NCI-H1417 (cell line): Measurements from ENCODE around the gene HYCC2.
"Not testable (repeated sequence)": the region's sequence is repeated elsewhere in the genome, so short reads cannot be mapped to it uniquely, and the experiment has no call there.

Experiments used
- DNase-seq, 3 experiments: peaks; one replicate each; lab custom pipeline; 2025; lab: John Stamatoyannopoulos, UW

Gene HYCC2

DNA sequence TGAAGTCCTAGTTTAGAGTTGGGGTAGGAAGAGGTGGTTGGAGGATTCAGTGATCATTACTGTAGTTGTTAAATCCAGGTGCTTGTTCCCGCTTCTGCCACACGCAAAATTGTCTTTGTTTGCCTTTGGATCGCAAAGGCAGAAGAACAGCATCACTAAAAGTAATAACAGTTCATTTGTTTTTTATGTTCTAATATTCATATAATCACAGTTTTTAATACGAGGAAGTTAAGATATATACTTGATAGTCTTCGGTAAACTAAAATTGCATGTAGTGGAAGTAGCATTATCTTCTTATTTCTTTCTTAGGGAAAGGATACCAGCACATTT, 695 bp upstream of the HYCC2 start:
- no peak for DNase-seq

DNA sequence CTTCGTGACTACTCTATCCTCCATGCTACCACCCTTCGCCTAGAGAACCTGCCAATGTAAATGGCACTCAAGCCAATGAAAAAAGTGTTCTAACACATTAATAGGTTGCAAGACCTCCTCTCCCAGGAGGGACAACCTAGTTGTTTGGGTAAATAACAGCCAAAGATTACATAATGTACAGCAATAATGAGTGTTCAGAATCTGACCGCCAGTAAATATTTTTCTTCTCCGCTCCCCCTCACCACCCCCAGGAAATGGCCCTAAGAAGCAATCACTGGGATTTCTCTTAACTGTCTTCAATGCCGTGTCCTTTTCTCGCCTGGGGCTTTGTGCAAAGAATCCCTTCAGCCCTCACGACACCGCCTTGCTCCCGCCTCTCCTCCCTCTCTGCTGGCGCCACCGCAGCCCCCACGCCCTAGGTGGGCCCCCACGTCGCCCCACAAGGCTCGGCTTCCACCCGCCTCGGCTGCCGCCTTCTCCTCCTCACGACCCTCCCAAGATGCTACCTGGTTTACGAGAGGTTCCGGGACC, 458 bp downstream of the HYCC2 start:
- DNase-seq, result peak in 2 of 3 experiments; percentile 30 to 57

DNA sequence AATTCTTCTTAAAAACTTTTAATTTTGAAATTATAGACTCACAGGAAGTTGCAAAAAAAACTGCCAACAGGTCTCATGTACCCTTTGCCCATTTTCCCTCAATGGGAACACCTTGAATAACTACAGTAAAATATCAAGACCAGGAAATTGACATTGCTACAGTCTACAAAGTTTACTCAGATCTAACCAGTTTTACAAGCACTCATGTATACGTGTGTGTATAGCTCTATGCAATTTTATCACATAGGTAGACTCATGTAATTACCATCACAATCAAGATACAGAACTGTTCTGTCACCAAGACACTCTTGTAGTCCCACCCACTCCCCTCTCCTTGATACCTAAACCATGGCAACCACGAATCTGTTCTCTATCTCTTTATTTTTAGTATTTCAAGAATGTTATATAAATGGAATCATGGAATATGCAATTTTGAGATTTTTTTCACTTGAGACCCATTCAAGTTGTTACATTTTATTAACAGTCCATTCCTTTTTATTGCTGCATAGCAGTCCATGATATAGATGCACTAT, 6.6 kb downstream of the HYCC2 start:
- no peak for DNase-seq

DNA sequence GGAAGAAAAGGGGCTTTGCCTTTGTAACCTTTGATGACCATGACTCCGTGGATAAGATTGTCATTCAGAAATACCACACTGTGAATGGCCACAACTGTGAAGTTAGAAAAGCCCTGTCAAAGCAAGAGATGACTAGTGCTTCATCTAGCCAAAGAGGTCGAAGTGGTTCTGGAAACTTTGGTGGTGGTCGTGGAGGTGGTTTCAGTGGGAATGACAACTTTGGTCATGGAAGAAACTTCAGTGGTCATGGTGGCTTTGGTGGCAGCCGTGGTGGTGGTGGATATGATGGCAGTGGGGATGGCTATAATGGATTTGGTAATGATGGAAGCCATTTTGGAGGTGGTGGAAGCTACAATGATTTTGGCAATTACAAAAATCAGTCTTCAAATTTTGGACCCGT, 8.0 kb downstream of the HYCC2 start:
- DNase-seq, result not testable (repeated sequence)

DNA sequence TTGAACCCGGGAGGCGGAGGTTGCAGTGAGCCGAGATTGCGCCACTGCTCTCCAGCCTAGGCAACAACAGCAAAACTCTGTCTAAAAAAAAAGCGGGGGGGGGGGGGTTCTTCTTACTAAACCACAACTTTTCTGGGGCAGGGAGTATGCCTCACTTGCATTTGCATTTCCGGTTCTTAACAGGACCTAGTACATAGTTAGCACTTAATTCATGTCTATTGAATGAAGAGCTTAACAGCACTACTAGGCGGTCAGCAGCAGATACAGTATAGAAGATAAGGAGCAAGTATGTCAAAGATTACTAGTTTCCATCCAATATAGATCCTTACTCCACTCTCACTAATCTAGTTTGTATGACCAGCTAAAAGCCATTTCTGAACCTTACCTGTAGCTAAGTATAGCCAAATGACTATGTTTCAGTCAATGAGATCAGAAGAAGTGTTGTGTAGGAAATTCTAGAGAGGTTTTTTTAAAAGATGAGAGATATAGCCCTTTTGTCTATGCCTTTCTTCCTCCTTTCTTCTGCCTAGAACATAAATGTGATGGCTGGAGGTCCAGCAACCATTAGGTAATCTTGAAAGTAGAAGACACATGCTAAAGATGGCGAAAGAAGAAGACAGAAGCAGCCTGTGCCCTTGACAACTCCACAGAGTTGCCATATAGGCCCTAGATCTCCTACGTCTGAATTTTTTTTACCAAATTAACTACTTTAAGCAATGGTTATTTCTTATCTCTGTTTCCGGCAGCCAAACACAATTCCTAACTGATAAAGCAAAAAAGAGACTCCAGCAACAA, 11.3 kb downstream of the HYCC2 start:
- DNase-seq, result no peak

DNA sequence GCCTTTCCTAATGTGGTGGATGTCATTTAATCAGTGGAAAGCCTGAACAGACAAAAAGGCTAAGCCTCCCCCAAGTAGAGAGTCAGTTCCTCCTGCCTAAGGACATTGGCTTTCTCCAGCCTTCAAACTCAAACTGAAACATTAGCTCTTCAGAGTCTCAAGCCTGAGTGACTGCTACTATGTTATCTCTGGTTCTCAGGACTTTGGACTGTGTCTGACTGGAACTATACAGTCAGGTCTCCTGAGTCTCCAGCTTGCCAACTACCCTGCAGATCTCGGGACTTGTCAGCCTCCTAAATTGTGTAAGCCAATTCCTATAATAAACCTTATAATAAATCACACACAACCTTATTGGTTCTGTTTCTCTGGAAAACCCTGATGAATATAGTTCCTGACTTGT, 12.6 kb downstream of the HYCC2 start:
- DNase-seq, result no peak

DNA sequence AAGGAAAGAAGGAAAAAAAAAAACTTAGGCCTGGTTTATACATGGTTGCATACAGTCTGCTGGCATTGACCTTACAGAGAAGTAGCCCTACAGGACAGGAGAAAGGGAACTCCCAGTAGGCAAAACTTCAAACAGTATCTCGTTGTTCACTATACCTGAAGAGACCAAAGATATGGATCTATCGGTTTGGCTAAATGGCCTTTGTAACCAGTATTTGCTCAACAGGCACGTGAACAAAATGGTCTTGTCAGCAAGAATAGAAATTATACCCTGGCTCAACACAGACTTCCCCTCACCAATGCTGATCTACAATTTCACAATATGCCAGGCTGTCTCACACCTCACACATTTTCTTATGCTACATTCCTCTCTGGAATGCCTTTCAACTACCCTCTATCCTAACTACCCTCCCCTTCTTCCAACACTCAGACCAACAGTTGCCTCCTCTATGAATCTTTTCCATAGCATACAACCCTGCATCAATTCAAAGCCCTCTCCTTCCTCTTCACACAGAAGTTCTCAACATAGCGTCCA, 13.7 kb downstream of the HYCC2 start:
- DNase-seq, result no peak

DNA sequence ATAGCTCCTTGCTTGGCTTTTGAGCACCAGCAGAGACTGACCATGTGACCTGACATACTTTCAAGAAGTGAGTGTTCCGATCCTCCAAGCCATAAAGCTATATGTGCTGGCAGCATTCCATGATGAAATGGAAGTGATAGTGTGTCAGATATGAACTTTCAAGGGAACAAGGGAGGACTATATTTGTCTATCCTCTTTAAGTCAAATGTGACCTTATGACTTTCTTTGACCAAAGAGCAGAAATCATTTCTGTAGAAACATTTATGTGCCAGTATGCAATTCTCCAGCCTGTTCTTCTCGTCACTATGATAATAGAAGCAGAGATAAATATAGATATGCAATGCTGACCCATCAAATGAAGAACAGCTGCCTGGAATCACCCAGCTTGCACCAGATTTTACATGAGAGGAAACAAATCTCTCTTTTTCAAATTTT, 14.4 kb downstream of the HYCC2 start:
- DNase-seq, result no peak

DNA sequence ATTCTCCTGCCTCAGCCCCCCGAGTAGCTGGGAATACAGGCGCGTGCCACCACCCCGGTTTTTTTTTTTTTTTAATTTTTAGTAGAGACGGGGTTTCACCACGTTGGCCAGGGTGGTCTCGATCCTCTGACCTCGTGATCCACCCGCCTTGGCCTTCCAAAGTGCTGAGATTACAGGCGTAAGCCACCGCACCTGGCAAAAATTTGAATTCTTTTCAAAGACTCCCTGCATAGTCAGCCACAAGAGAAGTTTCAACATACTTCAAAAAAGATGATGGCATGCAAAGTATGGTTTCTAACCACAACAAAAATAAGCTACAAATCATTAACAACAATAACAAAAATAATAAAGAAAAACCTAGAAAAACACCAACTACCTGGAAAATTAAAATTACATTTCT, 22.0 kb downstream of the HYCC2 start:
- no peak for DNase-seq

DNA sequence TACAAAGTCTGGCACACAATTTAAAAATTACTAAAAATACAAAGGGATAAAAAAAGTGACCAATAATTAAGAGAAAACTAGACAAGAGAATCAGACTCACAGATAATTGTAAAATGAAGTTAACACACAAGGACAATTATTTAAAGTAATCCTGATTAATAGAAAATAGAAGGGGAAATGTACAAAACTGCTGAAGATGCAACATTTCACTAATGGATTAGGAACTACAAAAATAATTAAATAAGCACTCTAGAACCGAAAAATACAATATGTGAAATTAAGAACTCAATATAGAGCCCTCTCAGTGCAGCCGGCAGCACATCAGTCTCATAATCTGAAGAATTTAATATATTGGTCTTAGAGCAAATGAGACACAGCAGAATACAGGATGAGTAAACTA, 24.6 kb downstream of the HYCC2 start:
- DNase-seq, result no peak

DNA sequence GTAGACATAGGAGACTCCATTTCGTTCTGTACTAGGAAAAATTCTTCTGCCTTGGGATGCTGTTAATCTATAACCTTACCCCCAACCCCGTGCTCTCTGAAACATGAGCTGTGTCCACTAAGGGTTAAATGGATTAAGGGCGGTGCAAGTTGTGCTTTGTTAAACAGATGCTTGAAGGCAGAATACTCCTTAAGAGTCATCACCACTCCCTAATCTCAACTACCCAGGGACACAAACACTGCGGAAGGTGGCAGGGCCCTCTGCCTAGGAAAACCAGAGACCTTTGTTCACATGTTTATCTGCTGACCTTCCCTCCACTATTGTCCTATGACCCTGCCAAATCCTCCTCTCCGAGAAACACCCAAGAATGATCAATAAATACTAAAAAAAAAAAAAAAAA, 28.4 kb downstream of the HYCC2 start:
- DNase-seq, result not testable (repeated sequence)

DNA sequence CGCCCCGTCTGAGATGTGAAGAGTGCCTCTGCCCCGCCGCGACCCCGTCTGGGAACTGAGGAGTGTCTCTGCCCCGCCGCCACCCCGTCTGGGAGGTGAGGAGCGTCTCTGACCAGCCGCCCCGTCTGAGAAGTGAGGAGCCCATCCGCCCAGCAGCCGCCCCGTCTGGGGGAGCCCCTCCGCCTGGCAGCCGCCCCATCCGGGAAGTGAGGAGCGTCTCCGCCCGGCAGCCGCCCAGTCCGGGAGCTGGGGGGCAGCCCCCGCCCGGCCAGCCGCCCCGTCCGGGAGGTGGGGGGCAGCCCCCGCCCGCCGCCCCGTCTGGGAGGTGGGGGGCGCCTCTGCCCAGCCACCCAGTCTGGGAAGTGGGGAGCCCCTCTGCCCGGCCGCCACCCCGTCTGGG, 29.0 kb downstream of the HYCC2 start:
- not testable (repeated sequence) for DNase-seq

DNA sequence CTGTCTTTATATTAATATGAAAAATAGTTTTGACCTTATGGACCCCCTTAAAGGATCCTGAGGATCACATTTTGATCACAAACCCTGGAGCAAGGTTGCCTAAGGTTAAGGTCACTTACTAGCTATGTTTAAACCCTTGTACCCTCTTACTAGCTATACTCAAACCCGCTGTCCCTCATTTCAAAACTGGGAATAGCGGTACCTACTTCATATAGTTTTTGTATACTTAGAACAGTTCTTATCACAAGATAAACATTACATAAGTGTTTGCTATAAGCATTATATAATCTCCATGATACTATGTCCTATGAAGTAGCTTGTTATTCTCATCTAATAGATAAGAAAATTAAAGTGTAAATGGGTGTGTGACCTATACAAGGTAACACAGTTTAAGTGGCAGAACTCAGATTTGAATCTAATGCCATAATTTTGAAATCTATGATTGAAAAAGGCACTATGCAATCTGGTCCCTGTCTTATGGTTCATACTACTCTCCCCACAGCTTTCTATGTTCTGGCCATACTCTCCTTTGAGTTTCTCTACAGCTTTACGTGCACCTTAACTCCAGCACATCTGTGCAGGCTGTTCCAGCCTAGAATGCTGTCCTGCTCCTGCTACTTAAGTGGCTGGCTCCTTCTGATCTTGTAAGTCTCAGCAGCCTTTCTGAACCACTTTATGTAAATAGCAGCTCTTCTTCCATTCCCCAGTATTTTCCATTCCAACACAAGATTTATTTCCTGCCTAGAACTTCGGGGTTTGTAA, 30.4 kb downstream of the HYCC2 start:
- no peak for DNase-seq

DNA sequence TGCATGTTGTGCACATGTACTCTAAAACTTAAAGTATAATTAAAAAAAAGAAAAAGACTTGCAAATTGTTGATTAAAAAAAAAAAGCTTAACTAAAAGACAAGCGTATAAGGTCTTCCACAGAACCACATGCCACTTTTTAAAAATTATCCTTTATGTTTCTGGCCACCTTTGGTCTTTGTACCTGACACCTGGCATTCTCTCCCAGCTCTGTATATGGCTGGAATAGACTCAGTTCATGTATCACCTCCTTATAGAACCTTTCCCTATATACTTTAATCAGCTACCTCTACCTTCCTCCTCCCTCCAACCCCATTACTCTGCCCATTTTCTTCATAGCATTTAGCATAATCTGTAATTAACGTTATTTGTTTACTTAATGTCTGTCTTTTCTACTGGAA, 32.6 kb downstream of the HYCC2 start:
- no peak for DNase-seq

DNA sequence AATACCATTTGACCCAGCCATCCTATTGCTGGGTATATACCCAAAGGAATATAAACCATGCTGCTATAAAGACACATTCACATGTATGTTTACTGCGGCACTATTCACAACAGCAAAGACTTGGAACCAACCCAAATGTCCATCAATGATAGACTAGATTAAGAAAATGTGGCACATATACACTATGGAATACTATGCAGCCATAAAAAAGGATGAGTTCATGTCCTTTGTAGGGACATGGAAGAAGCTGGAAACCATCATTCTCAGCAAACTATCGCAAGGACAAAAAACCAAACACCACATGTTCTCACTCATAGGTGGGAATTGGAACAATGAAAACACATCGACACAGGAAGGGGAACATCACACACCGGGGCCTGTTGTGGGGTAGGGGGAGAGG, 33.1 kb downstream of the HYCC2 start:
- not testable (repeated sequence) for DNase-seq

DNA sequence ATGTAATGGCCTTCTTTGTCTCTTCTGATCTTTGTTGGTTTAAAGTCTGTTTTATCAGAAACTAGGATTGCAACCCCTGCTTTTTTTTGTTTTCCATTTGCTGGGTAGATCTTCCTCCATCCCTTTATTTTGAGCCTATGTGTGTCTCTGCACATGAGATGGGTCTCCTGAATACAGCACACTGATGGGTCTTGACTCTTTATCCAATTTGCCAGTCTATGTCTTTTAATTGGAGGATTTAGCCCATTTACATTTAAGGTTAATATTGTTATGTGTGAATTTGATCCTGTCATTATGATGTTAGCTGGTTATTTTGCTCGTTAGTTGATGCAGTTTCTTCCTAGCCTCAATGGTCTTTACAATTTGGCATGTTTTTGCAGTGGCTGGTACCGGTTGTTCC, 37.1 kb downstream of the HYCC2 start:
- not testable (repeated sequence) for DNase-seq

DNA sequence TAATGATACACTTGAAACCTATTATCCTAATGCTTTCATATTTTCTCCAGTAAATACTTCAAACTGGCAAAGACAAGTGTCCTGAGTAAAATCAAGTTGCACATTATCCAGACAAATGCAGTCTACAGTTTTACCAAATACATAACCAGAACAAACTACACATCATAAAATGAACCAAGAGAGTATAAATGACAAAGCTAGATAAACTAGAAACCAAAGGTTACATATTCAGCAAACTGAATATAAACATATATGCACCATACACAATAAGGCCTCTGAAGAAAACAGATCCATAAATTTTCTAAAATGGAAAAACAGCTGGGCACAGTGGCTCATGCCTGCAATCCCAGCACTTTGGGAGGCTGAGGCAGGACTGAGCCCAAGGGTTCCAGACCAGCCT, 47.0 kb downstream of the HYCC2 start:
- DNase-seq, result no peak

DNA sequence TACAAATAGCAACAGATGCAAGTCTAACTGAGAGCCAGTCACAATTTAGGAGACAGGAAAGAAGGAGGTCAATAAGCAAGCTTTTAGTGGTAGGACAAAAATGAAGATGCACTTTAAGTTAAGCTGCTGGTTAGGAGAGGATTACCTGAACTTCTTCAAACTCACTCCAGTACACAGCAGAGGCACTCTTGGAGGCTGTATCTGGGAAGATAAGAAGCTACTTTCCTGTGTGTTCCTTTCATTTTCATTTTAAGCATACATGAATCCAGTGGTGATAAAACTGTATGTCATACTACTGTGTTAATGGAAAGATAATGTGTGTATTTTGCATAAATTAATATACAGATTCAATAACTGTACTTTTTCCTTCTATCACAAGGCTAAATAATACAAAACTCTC, 49.6 kb downstream of the HYCC2 start:
- no peak for DNase-seq
